Keratinocyte (primary cell): ENCODE measurements around the gene ACER3. TPM values are rescaled to one million over a fixed set of nuclear protein-coding genes. Genes with fewer than 3 reads are reported as not detected.
"Not testable (repeated sequence)": the region's sequence is repeated elsewhere in the genome, so short reads cannot be mapped to it uniquely, and the experiment has no call there.

Experiments
- DNase-seq: peaks from one replicate; pipeline ENCODE4 v3.0.0-alpha.2; 2011; ENCODE audit warnings: low read depth, missing footprints, low spot score
- FAIRE-seq: peaks from 2 replicates; lab custom pipeline; 2011; peaks lifted over from hg19 to GRCh38; lab: Jason Lieb, UNC
- H2AFZ ChIP-seq: 2 replicates; pipeline ENCODE4 v1.6.0; 2012; ENCODE audit warnings: low read length, control low read depth, inconsistent platforms; ENCODE audit not compliant: control insufficient read depth
- H3K27ac ChIP-seq: 2 replicates; pipeline ENCODE4 v1.5.1; 2011; ENCODE audit warnings: low read length; ENCODE audit not compliant: control insufficient read depth, insufficient read depth
- H3K27me3 ChIP-seq: 3 replicates; pipeline ENCODE4 v1.6.0; 2011; ENCODE audit warnings: low read length; ENCODE audit not compliant: control insufficient read depth, insufficient read depth; ENCODE audit errors: extremely low read depth
- H3K36me3 ChIP-seq, 2 experiments: 2 replicates in 1 of 2; 3 replicates in 1 of 2; pipeline ENCODE4 v1.5.1; 2011; ENCODE audit warnings: low read length in 2 of 2, mild to moderate bottlenecking in 1 of 2; ENCODE audit not compliant: control insufficient read depth in 2 of 2, insufficient read depth in 2 of 2; ENCODE audit errors: extremely low read depth in 1 of 2
- H3K4me1 ChIP-seq: 3 replicates; pipeline ENCODE4 v1.5.1; 2011; ENCODE audit warnings: low read length; ENCODE audit not compliant: control insufficient read depth, insufficient read depth; ENCODE audit errors: extremely low read depth
- H3K4me2 ChIP-seq: 3 replicates; pipeline ENCODE4 v1.6.0; 2011; ENCODE audit warnings: low read depth, low read length; ENCODE audit not compliant: control insufficient read depth, insufficient read depth; ENCODE audit errors: extremely low read depth
- H3K4me3 ChIP-seq, 3 experiments: fragments of 200-600 bp in 1 of 3; sonication (generic) in 1 of 3; 2 replicates in 2 of 3; 3 replicates in 1 of 3; pipeline ENCODE4 v1.5.1; 2011 to 2016; ENCODE audit warnings: low read length in 3 of 3, mild to moderate bottlenecking in 3 of 3, control low read depth in 2 of 3, inconsistent platforms in 1 of 3, low read depth in 1 of 3, mixed read lengths in 1 of 3, mixed run types in 1 of 3, moderate library complexity in 1 of 3; ENCODE audit not compliant: control insufficient read depth in 2 of 3, insufficient read depth in 2 of 3; ENCODE audit errors: extremely low read depth in 1 of 3
- H3K79me2 ChIP-seq: 2 replicates; pipeline ENCODE4 v1.6.0; 2012; ENCODE audit warnings: low read length; ENCODE audit not compliant: control insufficient read depth, insufficient read depth
- H3K9ac ChIP-seq: 3 replicates; pipeline ENCODE4 v1.6.0; 2011; ENCODE audit warnings: low read length; ENCODE audit not compliant: control insufficient read depth, insufficient read depth; ENCODE audit errors: extremely low read depth
- H3K9me1 ChIP-seq: 3 replicates; pipeline ENCODE4 v1.6.0; 2011; ENCODE audit warnings: low read length; ENCODE audit not compliant: control insufficient read depth, insufficient read depth; ENCODE audit errors: extremely low read depth
- H3K9me3 ChIP-seq: 2 replicates; pipeline ENCODE4 v1.5.1; 2012; ENCODE audit warnings: low read depth, low read length; ENCODE audit not compliant: control insufficient read depth
- H4K20me1 ChIP-seq: 3 replicates; pipeline ENCODE4 v1.6.0; 2011; ENCODE audit warnings: low read length; ENCODE audit not compliant: control insufficient read depth, insufficient read depth; ENCODE audit errors: extremely low read depth
- EZH2 ChIP-seq: IDR thresholded peaks from one replicate; pipeline ENCODE4 v1.6.1; 2012; ENCODE audit warnings: inconsistent platforms, mild to moderate bottlenecking, low read length, moderate library complexity
- dilution Hi-C: fragments of 300-500 bp; cut with MboI; formaldehyde crosslinking; loops from one replicate; pipeline ENCODE4 v1.7.0; 2020; ENCODE audit warnings: low sequenced_read_pairs; ENCODE audit not compliant: extremely low pct_ligation_motif_present
- polyA plus RNA-seq, 5 experiments: library from polyadenylated mRNA; depleted of rRNA in 3 of 5; stranded (reverse) in 3 of 5; stranded (forward) in 1 of 5; unstranded in 1 of 5; fragments of >200 nt; gene quantifications; 1 replicate in 1 of 5; 2 replicates in 3 of 5; 3 replicates in 1 of 5; pipeline versions ENCODE4 v1.2.1 to v1.2.3, GENCODE V29; 2011 to 2012; ENCODE audit warnings: missing spikeins in 2 of 5, low read depth in 1 of 5, low replicate concordance in 1 of 5
- TF ChIP-seq, protein P1 (sequence below), 3 experiments: IDR thresholded peaks in 1 of 3; conservative IDR thresholded peaks in 1 of 3; optimal IDR thresholded peaks in 1 of 3; 2 replicates in 2 of 3; 3 replicates in 1 of 3; pipeline versions ENCODE3 to v1.5.1; 2011; ENCODE audit warnings: low read length in 3 of 3, mild to moderate bottlenecking in 3 of 3, moderate library complexity in 2 of 3, control low read depth in 1 of 3, inconsistent platforms in 1 of 3; ENCODE audit not compliant: insufficient read depth in 2 of 3; ENCODE audit errors: extremely low read depth in 1 of 3

ACER3 gene
- polyA plus RNA-seq, 1 donor (not counting 4 experiments of a cell fraction or from before 2014, with no cell fraction given), result 55.0 TPM

- Histone ChIP-seq H3K27ac (no peak overlapping the region), H3K4me2 (no peak overlapping the region), H2AFZ (no peak overlapping the region), H3K9me1 (no peaks in the 10 kb centered on the region), H3K27me3 (no peaks in the 10 kb centered on the region), H3K4me1 (peaks cover 5% of the 10 kb centered on the region), H4K20me1 (no peaks in the 10 kb centered on the region), H3K79me2 (no peaks in the 10 kb centered on the region), H3K9ac (no peak overlapping the region), H3K36me3 (no peaks in the 10 kb centered on the region), H3K4me3 (no peak overlapping the region), H3K9me3 (no peaks in the 10 kb centered on the region)
- TF ChIP-seq EZH2, result no peak
- TF ChIP-seq, protein P1, sequence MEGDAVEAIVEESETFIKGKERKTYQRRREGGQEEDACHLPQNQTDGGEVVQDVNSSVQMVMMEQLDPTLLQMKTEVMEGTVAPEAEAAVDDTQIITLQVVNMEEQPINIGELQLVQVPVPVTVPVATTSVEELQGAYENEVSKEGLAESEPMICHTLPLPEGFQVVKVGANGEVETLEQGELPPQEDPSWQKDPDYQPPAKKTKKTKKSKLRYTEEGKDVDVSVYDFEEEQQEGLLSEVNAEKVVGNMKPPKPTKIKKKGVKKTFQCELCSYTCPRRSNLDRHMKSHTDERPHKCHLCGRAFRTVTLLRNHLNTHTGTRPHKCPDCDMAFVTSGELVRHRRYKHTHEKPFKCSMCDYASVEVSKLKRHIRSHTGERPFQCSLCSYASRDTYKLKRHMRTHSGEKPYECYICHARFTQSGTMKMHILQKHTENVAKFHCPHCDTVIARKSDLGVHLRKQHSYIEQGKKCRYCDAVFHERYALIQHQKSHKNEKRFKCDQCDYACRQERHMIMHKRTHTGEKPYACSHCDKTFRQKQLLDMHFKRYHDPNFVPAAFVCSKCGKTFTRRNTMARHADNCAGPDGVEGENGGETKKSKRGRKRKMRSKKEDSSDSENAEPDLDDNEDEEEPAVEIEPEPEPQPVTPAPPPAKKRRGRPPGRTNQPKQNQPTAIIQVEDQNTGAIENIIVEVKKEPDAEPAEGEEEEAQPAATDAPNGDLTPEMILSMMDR (optimal IDR thresholded peaks at IDR 0.05 in 1 of 3, IDR thresholded peaks at IDR 0.05 in 1 of 3, conservative IDR thresholded peaks at IDR 0.05 in 1 of 3; ENCODE audit: extremely low read depth in 1 of 3, insufficient read depth in 2 of 3, low read length in 3 of 3), result no peak
- dilution Hi-C loops, result no loop called here
- DNase-seq (no peak), FAIRE-seq (no peak)
These were observed 46.3 kb upstream of the ACER3 start for GRCh38 chr11:76814414-76814813.

DNA sequence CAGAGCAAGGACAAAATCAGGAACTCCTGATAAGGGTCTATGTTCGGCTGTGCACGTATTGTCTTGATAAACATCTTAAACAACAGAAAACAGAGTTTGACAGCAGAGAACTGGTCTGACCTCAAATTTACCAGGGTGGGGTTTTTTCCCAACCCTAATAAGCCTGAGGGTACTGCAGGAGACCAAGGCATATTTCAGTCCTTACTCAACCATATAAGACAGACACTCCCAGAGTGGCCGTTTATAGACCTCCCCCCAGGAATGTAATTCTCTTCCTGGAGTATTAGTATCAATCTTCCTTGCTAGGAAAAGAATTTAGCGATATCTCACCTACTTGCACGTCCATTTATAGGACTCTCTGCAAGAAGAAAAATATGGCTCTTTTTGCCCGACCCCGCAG lies 45.0 kb upstream of the ACER3 start:
- H3K27ac ChIP-seq, FAIRE-seq, H3K9me3 ChIP-seq, H3K9ac ChIP-seq, H3K4me1 ChIP-seq, H3K79me2 ChIP-seq, H4K20me1 ChIP-seq, H3K36me3 ChIP-seq, H3K4me2 ChIP-seq, DNase-seq, H3K9me1 ChIP-seq, dilution Hi-C loops, H3K4me3 ChIP-seq, H2AFZ ChIP-seq, H3K27me3 ChIP-seq: not testable (repeated sequence)

DNA sequence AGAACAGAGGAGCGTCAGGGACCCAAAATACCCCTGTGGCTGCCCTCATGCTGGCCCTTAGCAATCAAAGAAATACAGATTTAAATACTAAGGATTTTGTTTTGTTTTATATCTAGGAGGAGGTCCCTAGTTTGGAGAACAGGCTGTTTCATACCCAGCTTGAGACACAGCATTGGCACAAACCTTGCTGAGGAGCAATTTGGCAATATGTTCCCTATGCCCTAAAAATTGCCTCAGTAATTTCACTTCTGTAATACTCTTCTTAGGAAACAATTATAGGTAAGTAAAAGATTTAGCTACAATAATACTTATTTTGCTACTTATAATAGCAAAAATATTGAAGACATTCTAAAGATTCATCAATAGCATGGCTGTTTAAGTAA lies 40.5 kb upstream of the ACER3 start:
- Histone ChIP-seq H3K27me3 (no peaks in the 10 kb centered on the region), H3K4me2 (no peak overlapping the region), H3K9me1 (no peaks in the 10 kb centered on the region), H3K4me1 (peaks cover 26% of the 10 kb centered on the region), H3K27ac (no peak overlapping the region), H2AFZ (no peak overlapping the region), H3K4me3 (no peak overlapping the region), H3K9ac (no peak overlapping the region), H3K9me3 (no peaks in the 10 kb centered on the region), H4K20me1 (no peaks in the 10 kb centered on the region), H3K79me2 (no peaks in the 10 kb centered on the region), H3K36me3 (no peaks in the 10 kb centered on the region)
- no peak for FAIRE-seq
- dilution Hi-C loops, result no loop called here
- TF ChIP-seq, protein P1 (optimal IDR thresholded peaks at IDR 0.05 in 1 of 3, IDR thresholded peaks at IDR 0.05 in 1 of 3, conservative IDR thresholded peaks at IDR 0.05 in 1 of 3; ENCODE audit: extremely low read depth in 1 of 3, insufficient read depth in 2 of 3, low read length in 3 of 3), result no peak
- no peak for TF ChIP-seq EZH2
- no peak for DNase-seq

DNA sequence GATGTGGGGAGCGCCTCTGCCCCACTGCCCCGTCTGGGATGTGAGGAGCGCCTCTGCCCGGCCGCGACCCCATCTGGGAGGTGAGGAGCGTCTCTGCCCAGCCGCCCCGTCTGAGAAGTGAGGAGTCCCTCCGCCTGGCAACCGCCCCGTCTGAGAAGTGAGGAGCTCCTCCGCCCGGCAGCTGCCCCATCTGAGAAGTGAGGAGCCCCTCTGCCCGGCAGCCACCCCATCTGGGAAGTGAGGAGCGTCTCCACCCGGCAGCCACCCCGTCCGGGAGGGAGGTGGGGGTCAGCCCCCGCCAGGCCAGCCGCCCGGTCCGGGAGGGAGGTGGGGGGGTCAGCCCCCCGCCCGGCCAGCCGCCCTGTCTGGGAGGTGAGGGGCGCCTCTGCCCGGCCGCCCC lies 39.3 kb upstream of the ACER3 start:
- H3K4me2 ChIP-seq, H3K27me3 ChIP-seq, DNase-seq, H3K36me3 ChIP-seq, H3K9ac ChIP-seq, H4K20me1 ChIP-seq, H3K27ac ChIP-seq, H3K9me1 ChIP-seq, H3K9me3 ChIP-seq, FAIRE-seq, H3K4me3 ChIP-seq, H3K79me2 ChIP-seq, H2AFZ ChIP-seq, dilution Hi-C loops: not testable (repeated sequence)
- peaks cover 35% of the 10 kb centered on the region for H3K4me1 ChIP-seq
